MCF 10A (cell line): Measurements from ENCODE around the gene FOXO3. TPM values are rescaled to one million over a fixed set of nuclear protein-coding genes. Genes with fewer than 3 reads are reported as not detected.
A peak's percentile ranks its signal among the peaks of the same experiment; 100 is the strongest.

ENCODE experiments used
- BruUV-seq: library from RNA; stranded (reverse); fragments of 400-500 nt; replicated peaks from 2 replicates; lab custom pipeline; 2021; lab: Mats Ljungman, UMichigan
- CTCF ChIA-PET: fragments of 300-600 bp; sonication (Branson Sonifier 250); formaldehyde crosslinking; extraction: SDS; loops from one replicate; lab custom pipeline; 2021; ENCODE audit warnings: antibody characterized with exemption, inconsistent platforms; lab: Yijun Ruan, JAX
- POLR2A ChIA-PET: fragments of 300-600, 350-650 bp; sonication (Branson Sonifier 250); formaldehyde crosslinking; extraction: SDS; loops from one replicate; lab custom pipeline; 2020; ENCODE audit warnings: antibody characterized with exemption, inconsistent platforms; lab: Yijun Ruan, JAX
- DNase-seq: peaks from one replicate; pipeline ENCODE4 v3.0.0-alpha.2; 2018; ENCODE audit not compliant: unreplicated experiment
- H3K27ac Mint-ChIP-seq: one replicate; pipeline ENCODE4 v1.8.0; 2022; ENCODE audit warnings: mild to moderate bottlenecking, low read depth, mixed read lengths; ENCODE audit not compliant: unreplicated experiment
- H3K27me3 Mint-ChIP-seq: one replicate; pipeline ENCODE4 v1.8.0; 2022; ENCODE audit warnings: mixed read lengths; ENCODE audit not compliant: insufficient read depth, unreplicated experiment
- H3K36me3 Mint-ChIP-seq: one replicate; pipeline ENCODE4 v1.8.0; 2022; ENCODE audit warnings: mild to moderate bottlenecking, moderate library complexity, mixed read lengths; ENCODE audit not compliant: insufficient read depth, unreplicated experiment
- H3K4me1 Mint-ChIP-seq: one replicate; pipeline ENCODE4 v1.8.0; 2022; ENCODE audit warnings: mixed read lengths; ENCODE audit not compliant: insufficient read depth, unreplicated experiment
- H3K4me3 Mint-ChIP-seq: one replicate; pipeline ENCODE4 v1.8.0; 2022; ENCODE audit warnings: mild to moderate bottlenecking, moderate library complexity, mixed read lengths; ENCODE audit not compliant: unreplicated experiment
- H3K9me3 Mint-ChIP-seq: one replicate; pipeline ENCODE4 v1.8.0; 2022; ENCODE audit warnings: mixed read lengths; ENCODE audit not compliant: unreplicated experiment
- CTCF ChIP-seq: fragments of 200-600 bp; IDR thresholded peaks from one replicate; pipeline ENCODE4 v1.8.0; 2022; ENCODE audit warnings: antibody characterized with exemption, mild to moderate bottlenecking; ENCODE audit not compliant: unreplicated experiment
- intact Hi-C: fragments of 100-400 bp; cut with micrococcal nuclease; formaldehyde crosslinking; loops from 2 replicates; pipeline ENCODE4 v1.14.1; 2022
- total RNA-seq: library from RNA; stranded (reverse); gene quantifications from 2 replicates; pipeline ENCODE4 v1.2.3, GENCODE V29; 2022

The FOXO3 gene
- total RNA-seq, 1 experiment from 2014 or later: 53.0 TPM

GRCh38 chr6:108712946-108713345 is 152.2 kb downstream of the FOXO3 start:
- CTCF ChIA-PET: interaction anchor here (0.6 to 1.8 kb wide), 3 partner anchors 10 to 23 kb away, joined by 3 to 5 read pairs (median 4); no protein-coding TSS in a partner anchor
- no peaks in the 10 kb centered on the region for H3K27me3 Mint-ChIP-seq
- no peak for DNase-seq

GRCh38 chr6:108714101-108714765 is 153.5 kb downstream of the FOXO3 start:
- H3K36me3 Mint-ChIP-seq: no peaks in the 10 kb centered on the region
- DNase-seq: peak; percentile 67
- BruUV-seq: no TSS peak
- no peaks in the 10 kb centered on the region for H3K27me3 Mint-ChIP-seq
- POLR2A ChIA-PET: interaction anchor here (0.7 to 1.5 kb wide), 4 partner anchors 14 to 69 kb away, joined by 3 to 4 read pairs (median 3); no protein-coding TSS in a partner anchor
- H3K4me3 Mint-ChIP-seq: no peak overlapping the region
- no peak overlapping the region for H3K27ac Mint-ChIP-seq
- no peak for TF ChIP-seq CTCF
- no peaks in the 10 kb centered on the region for H3K9me3 Mint-ChIP-seq
- CTCF ChIA-PET: interaction anchor here (0.8 to 1.8 kb wide), 3 partner anchors 9 to 22 kb away, joined by 3 to 4 read pairs (median 3); no protein-coding TSS in a partner anchor
- intact Hi-C loops: no loop called here
- peaks cover 23% of the 10 kb centered on the region for H3K4me1 Mint-ChIP-seq

More at GRCh38 chr6:108712946-108713345, 152.2 kb downstream of the FOXO3 start:
- Mint-ChIP-seq H3K4me1 (peaks cover 18% of the 10 kb centered on the region), H3K27ac (no peak overlapping the region), H3K36me3 (no peaks in the 10 kb centered on the region), H3K9me3 (no peaks in the 10 kb centered on the region), H3K4me3 (no peak overlapping the region)
- intact Hi-C loops: no loop called here
- POLR2A ChIA-PET: interaction anchor here (0.8 to 1.5 kb wide), 2 partner anchors 22 to 23 kb away, joined by 3 to 4 read pairs; no protein-coding TSS in a partner anchor
- BruUV-seq: no TSS peak
- TF ChIP-seq CTCF: no peak

GRCh38 chr6:108714766-108715414 is 154.2 kb downstream of the FOXO3 start:
- ChIA-PET CTCF (interaction anchor here (0.8 to 1.3 kb wide), 3 partner anchors 10 to 173 kb away, joined by 3 read pairs; no protein-coding TSS in a partner anchor), POLR2A (interaction anchor here (0.9 to 1.1 kb wide), 2 partner anchors 15 to 30 kb away, joined by 3 to 4 read pairs; no protein-coding TSS in a partner anchor)
- Mint-ChIP-seq H3K9me3 (no peaks in the 10 kb centered on the region), H3K36me3 (no peaks in the 10 kb centered on the region), H3K4me3 (no peak overlapping the region), H3K4me1 (peaks cover 23% of the 10 kb centered on the region), H3K27me3 (no peaks in the 10 kb centered on the region), H3K27ac (no peak overlapping the region)
- no peak for DNase-seq
- no peak for TF ChIP-seq CTCF
- intact Hi-C loops: no loop called here
- no TSS peak for BruUV-seq

- Mint-ChIP-seq H3K27ac (no peak overlapping the region), H3K4me1 (peaks cover 23% of the 10 kb centered on the region), H3K9me3 (no peaks in the 10 kb centered on the region), H3K36me3 (no peaks in the 10 kb centered on the region), H3K27me3 (no peaks in the 10 kb centered on the region), H3K4me3 (no peak overlapping the region)
- ChIA-PET CTCF (interaction anchor here (0.7 to 1.3 kb wide), 2 partner anchors 90 to 173 kb away, joined by 3 to 4 read pairs; no protein-coding TSS in a partner anchor), POLR2A (interaction anchor here (0.5 to 1.1 kb wide), 2 partner anchors 29 to 147 kb away, joined by 3 read pairs; no protein-coding TSS in a partner anchor)
- no peak for TF ChIP-seq CTCF
- intact Hi-C loops: no loop called here
- no peak for DNase-seq
- BruUV-seq: no TSS peak
Measured at GRCh38 chr6:108715832-108716231, 155.1 kb downstream of the FOXO3 start.
